ENCODE measurements around the gene MYT1. TPM values are rescaled to one million over a fixed set of nuclear protein-coding genes. Genes with fewer than 3 reads are reported as not detected.

Gene MYT1
- polyA plus RNA-seq, 4 donors: 0.63 to 0.77 TPM; not detected in 2

GRCh38 chr20:64149809-64150560 lies 14.3 kb upstream of the MYT1 start:
- Histone ChIP-seq H3K9me3 (ENCODE audit: control insufficient read depth in 2 of 2, insufficient read depth in 1 of 2, low read depth in 1 of 2, low read length in 1 of 2) (peaks cover 4 to 10% of the 10 kb centered on the region in 2 donors), H3K4me1 (ENCODE audit: control insufficient read depth in 3 of 3, insufficient read depth in 2 of 3, low read depth in 1 of 3, low read length in 2 of 3) (no peaks in the 10 kb centered on the region), H3K4me3 (ENCODE audit: low read depth in 1 of 3, low read length in 3 of 3) (no peak overlapping the region), H3K27ac (ENCODE audit: low read depth in 1 of 3, low read length in 2 of 3) (no peak overlapping the region), H3K36me3 (ENCODE audit: control insufficient read depth in 3 of 3, insufficient read depth in 2 of 3, low read depth in 1 of 3, low read length in 3 of 3) (no peaks in the 10 kb centered on the region), H3K27me3 (ENCODE audit: control insufficient read depth in 3 of 3, insufficient read depth in 3 of 3, low read length in 3 of 3) (no peaks in the 10 kb centered on the region)
- DNase-seq (no peak), FAIRE-seq (no peak)
- 88 to 92% (median 91%) methylated on average over 26 of the region's 26 CpGs for WGBS, 3 donors

GRCh38 chr20:64150756-64151632 lies 13.3 kb upstream of the MYT1 start:
- Histone ChIP-seq H3K4me1 (ENCODE audit: control insufficient read depth in 3 of 3, insufficient read depth in 2 of 3, low read depth in 1 of 3, low read length in 2 of 3) (no peaks in the 10 kb centered on the region), H3K9me3 (ENCODE audit: control insufficient read depth in 2 of 2, insufficient read depth in 1 of 2, low read depth in 1 of 2, low read length in 1 of 2) (peaks cover 0 to under 1% of the 10 kb centered on the region in 2 donors), H3K27ac (ENCODE audit: low read depth in 1 of 3, low read length in 2 of 3) (no peak overlapping the region), H3K4me3 (ENCODE audit: low read depth in 1 of 3, low read length in 3 of 3) (no peak overlapping the region), H3K27me3 (ENCODE audit: control insufficient read depth in 3 of 3, insufficient read depth in 3 of 3, low read length in 3 of 3) (no peaks in the 10 kb centered on the region), H3K36me3 (ENCODE audit: control insufficient read depth in 3 of 3, insufficient read depth in 2 of 3, low read depth in 1 of 3, low read length in 3 of 3) (no peaks in the 10 kb centered on the region)
- DNase-seq (no peak), FAIRE-seq (no peak)
- 73 to 76% (median 74%) methylated on average over 13 of the region's 13 CpGs for whole genome bisulfite sequencing, 3 donors

GRCh38 chr20:64151633-64152530 lies 12.4 kb upstream of the MYT1 start:
- 71 to 79% (median 78%) methylated on average over 24 of the region's 24 CpGs for WGBS, 3 donors
- no peaks in the 10 kb centered on the region for H3K9me3 ChIP-seq (ENCODE audit: control insufficient read depth in 2 of 2, insufficient read depth in 1 of 2, low read depth in 1 of 2, low read length in 1 of 2)
- H3K4me1 ChIP-seq (ENCODE audit: control insufficient read depth in 3 of 3, insufficient read depth in 2 of 3, low read depth in 1 of 3, low read length in 2 of 3): no peaks in the 10 kb centered on the region
- no peak overlapping the region for H3K27ac ChIP-seq (ENCODE audit: low read depth in 1 of 3, low read length in 2 of 3)
- FAIRE-seq (no peak), DNase-seq (no peak)
- H3K27me3 ChIP-seq (ENCODE audit: control insufficient read depth in 3 of 3, insufficient read depth in 3 of 3, low read length in 3 of 3): no peaks in the 10 kb centered on the region
- H3K36me3 ChIP-seq (ENCODE audit: control insufficient read depth in 3 of 3, insufficient read depth in 2 of 3, low read depth in 1 of 3, low read length in 3 of 3): no peaks in the 10 kb centered on the region
- H3K4me3 ChIP-seq (ENCODE audit: low read depth in 1 of 3, low read length in 3 of 3): no peak overlapping the region

- Histone ChIP-seq H3K4me1 (ENCODE audit: control insufficient read depth in 3 of 3, insufficient read depth in 2 of 3, low read depth in 1 of 3, low read length in 2 of 3) (no peaks in the 10 kb centered on the region), H3K4me3 (ENCODE audit: low read depth in 1 of 3, low read length in 3 of 3) (no peak overlapping the region), H3K36me3 (ENCODE audit: control insufficient read depth in 3 of 3, insufficient read depth in 2 of 3, low read depth in 1 of 3, low read length in 3 of 3) (no peaks in the 10 kb centered on the region), H3K27ac (ENCODE audit: low read depth in 1 of 3, low read length in 2 of 3) (no peak overlapping the region), H3K27me3 (ENCODE audit: control insufficient read depth in 3 of 3, insufficient read depth in 3 of 3, low read length in 3 of 3) (no peaks in the 10 kb centered on the region), H3K9me3 (ENCODE audit: control insufficient read depth in 2 of 2, insufficient read depth in 1 of 2, low read depth in 1 of 2, low read length in 1 of 2) (no peaks in the 10 kb centered on the region)
- WGBS, 3 donors: 23 to 67% (median 52%) methylated on average over 9 of the region's 9 CpGs
- FAIRE-seq: no peak
- no peak for DNase-seq
Observed at GRCh38 chr20:64152906-64153305, 11.3 kb upstream of the MYT1 start.

GRCh38 chr20:64153410-64153809 lies 10.8 kb upstream of the MYT1 start:
- Histone ChIP-seq H3K4me1 (ENCODE audit: control insufficient read depth in 3 of 3, insufficient read depth in 2 of 3, low read depth in 1 of 3, low read length in 2 of 3) (no peaks in the 10 kb centered on the region), H3K9me3 (ENCODE audit: control insufficient read depth in 2 of 2, insufficient read depth in 1 of 2, low read depth in 1 of 2, low read length in 1 of 2) (no peaks in the 10 kb centered on the region), H3K36me3 (ENCODE audit: control insufficient read depth in 3 of 3, insufficient read depth in 2 of 3, low read depth in 1 of 3, low read length in 3 of 3) (no peaks in the 10 kb centered on the region), H3K27ac (ENCODE audit: low read depth in 1 of 3, low read length in 2 of 3) (no peak overlapping the region), H3K4me3 (ENCODE audit: low read depth in 1 of 3, low read length in 3 of 3) (no peak overlapping the region), H3K27me3 (ENCODE audit: control insufficient read depth in 3 of 3, insufficient read depth in 3 of 3, low read length in 3 of 3) (no peaks in the 10 kb centered on the region)
- FAIRE-seq (no peak), DNase-seq (no peak)
- WGBS, 3 donors: 66 to 82% (median 68%) methylated on average over 2 of the region's 2 CpGs

- Histone ChIP-seq H3K27me3 (ENCODE audit: control insufficient read depth in 3 of 3, insufficient read depth in 3 of 3, low read length in 3 of 3) (peaks cover 0 to 2% (median 0%) of the 10 kb centered on the region in 3 donors), H3K27ac (ENCODE audit: low read depth in 1 of 3, low read length in 2 of 3) (no peak overlapping the region), H3K4me3 (ENCODE audit: low read depth in 1 of 3, low read length in 3 of 3) (no peak overlapping the region), H3K36me3 (ENCODE audit: control insufficient read depth in 3 of 3, insufficient read depth in 2 of 3, low read depth in 1 of 3, low read length in 3 of 3) (no peaks in the 10 kb centered on the region), H3K4me1 (ENCODE audit: control insufficient read depth in 3 of 3, insufficient read depth in 2 of 3, low read depth in 1 of 3, low read length in 2 of 3) (no peaks in the 10 kb centered on the region), H3K9me3 (ENCODE audit: control insufficient read depth in 2 of 2, insufficient read depth in 1 of 2, low read depth in 1 of 2, low read length in 1 of 2) (no peaks in the 10 kb centered on the region)
- FAIRE-seq (no peak), DNase-seq (no peak)
- 76 to 85% (median 81%) methylated on average over 20 of the region's 20 CpGs for WGBS, 3 donors
Observed at GRCh38 chr20:64153861-64154589, 10.2 kb upstream of the MYT1 start.

- WGBS, 3 donors: 62 to 75% (median 62%) methylated on average over 9 of the region's 9 CpGs
- peaks cover 0 to 9% (median 3%) of the 10 kb centered on the region in 3 donors for H3K27me3 ChIP-seq (ENCODE audit: control insufficient read depth in 3 of 3, insufficient read depth in 3 of 3, low read length in 3 of 3)
- no peaks in the 10 kb centered on the region for H3K9me3 ChIP-seq (ENCODE audit: control insufficient read depth in 2 of 2, insufficient read depth in 1 of 2, low read depth in 1 of 2, low read length in 1 of 2)
- no peaks in the 10 kb centered on the region for H3K36me3 ChIP-seq (ENCODE audit: control insufficient read depth in 3 of 3, insufficient read depth in 2 of 3, low read depth in 1 of 3, low read length in 3 of 3)
- no peaks in the 10 kb centered on the region for H3K4me1 ChIP-seq (ENCODE audit: control insufficient read depth in 3 of 3, insufficient read depth in 2 of 3, low read depth in 1 of 3, low read length in 2 of 3)
- H3K4me3 ChIP-seq (ENCODE audit: low read depth in 1 of 3, low read length in 3 of 3): no peak overlapping the region
- no peak overlapping the region for H3K27ac ChIP-seq (ENCODE audit: low read depth in 1 of 3, low read length in 2 of 3)
- FAIRE-seq (no peak), DNase-seq (no peak)
Observed at GRCh38 chr20:64154590-64155257, 9.5 kb upstream of the MYT1 start.

Data from small intestine (tissue), 7 donors.